Measurements from ENCODE around the gene FMNL2.

DNA sequence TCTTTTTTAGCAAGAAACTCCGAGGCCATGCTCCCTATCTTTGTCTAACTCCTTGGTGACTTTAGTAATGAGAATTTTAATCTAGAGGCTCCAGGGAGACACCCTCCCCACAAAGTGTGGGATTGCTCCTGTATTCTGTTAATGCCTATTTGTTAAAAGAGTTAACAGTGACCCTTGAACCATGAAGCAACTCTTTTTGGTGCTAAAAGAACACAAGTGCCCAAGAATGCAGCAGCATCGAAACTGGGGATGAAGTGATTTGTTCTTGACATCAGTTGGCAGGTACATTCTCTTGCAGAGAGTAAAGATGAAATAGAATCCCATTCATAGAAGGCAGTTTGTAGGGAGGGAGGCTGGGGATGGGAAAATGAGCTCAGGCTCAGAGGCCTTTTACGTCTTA lies 50.0 kb downstream of the FMNL2 start:
- TF ChIP-seq, protein P1, sequence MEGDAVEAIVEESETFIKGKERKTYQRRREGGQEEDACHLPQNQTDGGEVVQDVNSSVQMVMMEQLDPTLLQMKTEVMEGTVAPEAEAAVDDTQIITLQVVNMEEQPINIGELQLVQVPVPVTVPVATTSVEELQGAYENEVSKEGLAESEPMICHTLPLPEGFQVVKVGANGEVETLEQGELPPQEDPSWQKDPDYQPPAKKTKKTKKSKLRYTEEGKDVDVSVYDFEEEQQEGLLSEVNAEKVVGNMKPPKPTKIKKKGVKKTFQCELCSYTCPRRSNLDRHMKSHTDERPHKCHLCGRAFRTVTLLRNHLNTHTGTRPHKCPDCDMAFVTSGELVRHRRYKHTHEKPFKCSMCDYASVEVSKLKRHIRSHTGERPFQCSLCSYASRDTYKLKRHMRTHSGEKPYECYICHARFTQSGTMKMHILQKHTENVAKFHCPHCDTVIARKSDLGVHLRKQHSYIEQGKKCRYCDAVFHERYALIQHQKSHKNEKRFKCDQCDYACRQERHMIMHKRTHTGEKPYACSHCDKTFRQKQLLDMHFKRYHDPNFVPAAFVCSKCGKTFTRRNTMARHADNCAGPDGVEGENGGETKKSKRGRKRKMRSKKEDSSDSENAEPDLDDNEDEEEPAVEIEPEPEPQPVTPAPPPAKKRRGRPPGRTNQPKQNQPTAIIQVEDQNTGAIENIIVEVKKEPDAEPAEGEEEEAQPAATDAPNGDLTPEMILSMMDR (IDR thresholded peaks at IDR 0.05): no peak
- no peak for TF ChIP-seq POLR2A (IDR thresholded peaks at IDR 0.05)
- TF ChIP-seq EP300 (IDR thresholded peaks at IDR 0.05): no peak
- no peak for TF ChIP-seq POLR2AphosphoS5 (IDR thresholded peaks at IDR 0.05)

Data from stomach (tissue), 4 donors.